OCI-LY1 (cell line): ENCODE measurements around the gene ZNF518A.
A peak's percentile ranks its signal among the peaks of the same experiment; 100 is the strongest.

Source experiments
- H2AFZ ChIP-seq: fragments of 200-600 bp; sonication (generic), shearing (Covaris generic); 2 replicates; pipeline ENCODE4 v1.6.0; 2014; ENCODE audit warnings: antibody characterized with exemption, mild to moderate bottlenecking, low read length
- H3F3A ChIP-seq: fragments of 200-600 bp; sonication (generic), shearing (Covaris generic); 2 replicates; pipeline ENCODE4 v1.6.0; 2014; ENCODE audit warnings: mild to moderate bottlenecking, antibody characterized with exemption, low read length, moderate library complexity; ENCODE audit not compliant: insufficient read depth
- H3K27ac ChIP-seq: fragments of 200-600 bp; sonication (generic); 2 replicates; pipeline ENCODE4 v1.5.1; 2014; ENCODE audit warnings: low read length, mixed run types, mild to moderate bottlenecking, low read depth; ENCODE audit not compliant: poor library complexity, severe bottlenecking
- H3K27me3 ChIP-seq: fragments of 200-600 bp; sonication (generic); 2 replicates; pipeline ENCODE4 v1.6.0; 2014; ENCODE audit warnings: antibody characterized with exemption, mild to moderate bottlenecking, low read length, moderate library complexity; ENCODE audit not compliant: insufficient read depth
- H3K36me3 ChIP-seq: fragments of 200-600 bp; sonication (generic); 2 replicates; pipeline ENCODE4 v1.6.1; 2014; ENCODE audit warnings: mild to moderate bottlenecking, antibody characterized with exemption, low read length, moderate library complexity, mixed read lengths; ENCODE audit not compliant: insufficient read depth
- H3K4me1 ChIP-seq: fragments of 200-600 bp; sonication (generic); 2 replicates; pipeline ENCODE4 v1.5.1; 2014; ENCODE audit warnings: mild to moderate bottlenecking, low read length, moderate library complexity; ENCODE audit not compliant: insufficient read depth, severe bottlenecking
- H3K4me2 ChIP-seq: fragments of 200-600 bp; sonication (generic), shearing (Covaris generic); 2 replicates; pipeline ENCODE4 v1.6.1; 2014; ENCODE audit warnings: low read length
- H3K4me3 ChIP-seq: fragments of 200-600 bp; sonication (generic); 2 replicates; pipeline ENCODE4 v1.5.1; 2014; ENCODE audit warnings: low read length, low read depth, mild to moderate bottlenecking, mixed read lengths; ENCODE audit not compliant: poor library complexity, severe bottlenecking
- H3K79me2 ChIP-seq: fragments of 200-600 bp; shearing (Covaris generic); 2 replicates; pipeline ENCODE4 v1.6.1; 2016; ENCODE audit warnings: mixed run types, low read length, mixed read lengths; ENCODE audit not compliant: insufficient read depth
- H3K9ac ChIP-seq: fragments of 200-600 bp; sonication (generic), shearing (Covaris generic); 2 replicates; pipeline ENCODE4 v1.6.1; 2014; ENCODE audit warnings: mild to moderate bottlenecking, low read length, mixed read lengths
- H3K9me2 ChIP-seq: fragments of 200-600 bp; sonication (generic), shearing (Covaris generic); 2 replicates; pipeline ENCODE4 v1.6.1; 2014; ENCODE audit warnings: low read depth, mild to moderate bottlenecking, low read length, mixed read lengths
- H3K9me3 ChIP-seq: fragments of 200-600 bp; shearing (Covaris generic); 2 replicates; pipeline ENCODE4 v1.6.1; 2014; ENCODE audit warnings: low read length, mixed read lengths
- H4K20me1 ChIP-seq: fragments of 200-600 bp; sonication (generic), shearing (Covaris generic); 2 replicates; pipeline ENCODE4 v1.6.0; 2016; ENCODE audit warnings: mild to moderate bottlenecking, low read length; ENCODE audit not compliant: insufficient read depth
- EZH2 ChIP-seq: fragments of 200-600 bp; sonication (generic), shearing (Covaris generic); IDR thresholded peaks from 2 replicates; pipeline ENCODE4 v1.8.0; 2017; ENCODE audit warnings: borderline replicate concordance, mixed run types, mild to moderate bottlenecking, antibody characterized with exemption, low read length, moderate library complexity, mixed read lengths
- TF ChIP-seq, protein P1 (sequence below): fragments of 200-600 bp; sonication (generic), shearing (Covaris generic); IDR thresholded peaks from 2 replicates; pipeline ENCODE4 v1.5.1; 2017; ENCODE audit warnings: mild to moderate bottlenecking, antibody characterized with exemption, low read length, moderate library complexity, mixed read lengths

The ZNF518A gene, protein sequence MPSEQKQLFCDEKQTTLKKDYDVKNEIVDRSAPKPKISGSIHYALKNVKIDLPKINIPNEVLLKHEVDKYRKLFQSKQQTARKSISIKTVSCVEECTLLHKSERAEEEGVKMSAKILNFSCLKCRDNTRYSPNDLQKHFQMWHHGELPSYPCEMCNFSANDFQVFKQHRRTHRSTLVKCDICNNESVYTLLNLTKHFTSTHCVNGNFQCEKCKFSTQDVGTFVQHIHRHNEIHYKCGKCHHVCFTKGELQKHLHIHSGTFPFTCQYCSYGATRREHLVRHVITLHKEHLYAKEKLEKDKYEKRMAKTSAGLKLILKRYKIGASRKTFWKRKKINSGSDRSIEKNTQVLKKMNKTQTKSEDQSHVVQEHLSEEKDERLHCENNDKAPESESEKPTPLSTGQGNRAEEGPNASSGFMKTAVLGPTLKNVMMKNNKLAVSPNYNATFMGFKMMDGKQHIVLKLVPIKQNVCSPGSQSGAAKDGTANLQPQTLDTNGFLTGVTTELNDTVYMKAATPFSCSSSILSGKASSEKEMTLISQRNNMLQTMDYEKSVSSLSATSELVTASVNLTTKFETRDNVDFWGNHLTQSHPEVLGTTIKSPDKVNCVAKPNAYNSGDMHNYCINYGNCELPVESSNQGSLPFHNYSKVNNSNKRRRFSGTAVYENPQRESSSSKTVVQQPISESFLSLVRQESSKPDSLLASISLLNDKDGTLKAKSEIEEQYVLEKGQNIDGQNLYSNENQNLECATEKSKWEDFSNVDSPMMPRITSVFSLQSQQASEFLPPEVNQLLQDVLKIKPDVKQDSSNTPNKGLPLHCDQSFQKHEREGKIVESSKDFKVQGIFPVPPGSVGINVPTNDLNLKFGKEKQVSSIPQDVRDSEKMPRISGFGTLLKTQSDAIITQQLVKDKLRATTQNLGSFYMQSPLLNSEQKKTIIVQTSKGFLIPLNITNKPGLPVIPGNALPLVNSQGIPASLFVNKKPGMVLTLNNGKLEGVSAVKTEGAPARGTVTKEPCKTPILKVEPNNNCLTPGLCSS (N-terminal part only)

DNA sequence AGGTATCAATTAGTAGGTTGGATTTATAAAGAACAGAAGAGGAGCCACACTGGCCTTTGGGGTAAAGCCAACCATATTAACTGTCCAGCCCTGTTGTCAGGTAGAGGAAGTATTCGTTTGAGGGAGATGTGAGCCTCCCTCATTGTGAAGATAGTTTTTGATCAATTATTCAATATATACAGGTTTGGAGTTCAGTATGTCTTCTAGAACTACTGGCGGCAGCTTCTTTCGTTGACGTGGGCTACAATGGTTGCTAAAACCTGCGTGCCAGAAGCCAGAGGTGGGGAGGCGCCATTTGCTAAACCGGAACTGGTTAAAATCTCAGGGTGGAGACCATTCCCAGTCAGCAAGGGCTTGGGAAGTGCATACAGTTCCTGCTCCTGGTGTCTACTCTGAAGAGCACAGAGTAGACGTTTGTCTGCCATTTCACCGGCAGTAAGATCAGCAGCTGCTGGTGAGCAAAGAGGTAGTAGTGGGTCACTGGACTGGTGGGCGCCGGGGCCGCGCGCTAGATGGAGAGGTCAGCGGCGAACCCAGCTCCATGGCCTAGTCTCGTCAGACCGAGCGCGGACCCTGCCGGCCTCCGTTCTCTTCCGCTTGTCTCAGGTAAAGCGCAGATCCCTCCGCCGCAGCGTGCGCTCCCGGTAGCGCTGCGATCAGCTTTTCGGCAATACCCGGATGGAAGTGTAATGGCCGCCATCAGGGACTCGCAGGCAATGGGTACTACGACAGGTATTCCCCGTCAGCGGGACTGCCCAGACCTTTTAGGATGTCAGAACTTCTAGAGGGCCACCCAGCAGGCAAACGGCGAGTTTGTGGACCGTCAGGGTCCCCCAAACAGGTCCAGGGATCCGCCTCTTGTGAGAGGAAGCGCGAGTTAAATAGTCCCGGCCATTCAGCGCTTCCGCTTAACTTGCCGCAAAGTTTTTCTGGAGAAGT is at the start of gene ZNF518A:
ZNF518A (plus strand) TSS at position 911 of the 939 bp plus-strand sequence. CDS start 26,026 bp downstream, outside the sequence.
- no peaks in the 10 kb centered on the region for H3K9me2 ChIP-seq
- H3K4me1 ChIP-seq = peaks cover 23% of the 10 kb centered on the region
- H3K4me3 ChIP-seq = peak within 1 kb of the TSS; percentile 92
- no peaks in the 10 kb centered on the region for H3K9me3 ChIP-seq
- H3K79me2 ChIP-seq = peaks cover 11% of the 10 kb centered on the region
- H3K27ac ChIP-seq = peak within 1 kb of the TSS; percentile 94
- no peaks in the 10 kb centered on the region for H3F3A ChIP-seq
- no peaks in the 10 kb centered on the region for H4K20me1 ChIP-seq
- no peaks in the 10 kb centered on the region for H3K27me3 ChIP-seq
- H3K9ac ChIP-seq = peak within 1 kb of the TSS; percentile 97
- H3K4me2 ChIP-seq = peak within 1 kb of the TSS; percentile 74
- H2AFZ ChIP-seq = peak within 1 kb of the TSS; percentile 85; the same call in 1 of the 2 replicates
- TF ChIP-seq EZH2 = no peak
- TF ChIP-seq, protein P1, sequence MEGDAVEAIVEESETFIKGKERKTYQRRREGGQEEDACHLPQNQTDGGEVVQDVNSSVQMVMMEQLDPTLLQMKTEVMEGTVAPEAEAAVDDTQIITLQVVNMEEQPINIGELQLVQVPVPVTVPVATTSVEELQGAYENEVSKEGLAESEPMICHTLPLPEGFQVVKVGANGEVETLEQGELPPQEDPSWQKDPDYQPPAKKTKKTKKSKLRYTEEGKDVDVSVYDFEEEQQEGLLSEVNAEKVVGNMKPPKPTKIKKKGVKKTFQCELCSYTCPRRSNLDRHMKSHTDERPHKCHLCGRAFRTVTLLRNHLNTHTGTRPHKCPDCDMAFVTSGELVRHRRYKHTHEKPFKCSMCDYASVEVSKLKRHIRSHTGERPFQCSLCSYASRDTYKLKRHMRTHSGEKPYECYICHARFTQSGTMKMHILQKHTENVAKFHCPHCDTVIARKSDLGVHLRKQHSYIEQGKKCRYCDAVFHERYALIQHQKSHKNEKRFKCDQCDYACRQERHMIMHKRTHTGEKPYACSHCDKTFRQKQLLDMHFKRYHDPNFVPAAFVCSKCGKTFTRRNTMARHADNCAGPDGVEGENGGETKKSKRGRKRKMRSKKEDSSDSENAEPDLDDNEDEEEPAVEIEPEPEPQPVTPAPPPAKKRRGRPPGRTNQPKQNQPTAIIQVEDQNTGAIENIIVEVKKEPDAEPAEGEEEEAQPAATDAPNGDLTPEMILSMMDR = no peak
- H3K36me3 ChIP-seq = peaks cover 14% of the 10 kb centered on the region; the same call in 1 of the 2 replicates

DNA sequence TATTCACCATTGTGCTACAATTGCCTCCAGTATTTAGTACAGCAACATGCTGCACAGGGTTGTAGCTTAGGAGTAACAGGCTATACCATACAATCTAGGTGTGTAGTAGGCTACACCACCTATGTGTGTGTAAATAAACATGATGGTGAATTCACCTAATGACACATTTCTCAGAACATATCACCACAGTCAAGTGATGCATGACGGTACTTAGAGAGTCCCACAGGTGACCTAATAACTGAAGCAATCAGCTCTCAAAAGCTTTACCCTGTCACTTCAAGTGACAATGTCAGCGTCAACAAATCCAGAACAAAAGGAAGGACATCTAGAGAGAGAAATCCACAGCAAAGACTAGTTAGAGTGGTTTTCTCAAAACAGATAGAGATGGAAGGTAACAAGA is 47.9 kb upstream of the ZNF518A start:
- Histone ChIP-seq H2AFZ (no peak overlapping the region), H3K4me3 (no peak overlapping the region)

More for the DNA sequence above, 47.9 kb upstream of the ZNF518A start:
- Histone ChIP-seq H3F3A (no peaks in the 10 kb centered on the region), H3K4me1 (no peaks in the 10 kb centered on the region), H3K9me2 (no peaks in the 10 kb centered on the region), H3K27me3 (no peaks in the 10 kb centered on the region), H3K27ac (no peak overlapping the region), H3K79me2 (no peaks in the 10 kb centered on the region), H3K9me3 (no peaks in the 10 kb centered on the region), H3K9ac (no peak overlapping the region), H3K4me2 (no peak overlapping the region), H3K36me3 (no peaks in the 10 kb centered on the region), H4K20me1 (no peaks in the 10 kb centered on the region)
- TF ChIP-seq EZH2 = no peak
- TF ChIP-seq, protein P1 = no peak
